GM23338 (cell line): ENCODE measurements around the gene SLC1A4.

Experiments used
- CREB1 ChIP-seq: fragments of 250-450 bp; sonication (Bioruptor Pico); IDR thresholded peaks from 2 replicates; pipeline ENCODE4 v1.5.0; 2020; ENCODE audit warnings: low read depth, mild to moderate bottlenecking, moderate library complexity
- EZH2 ChIP-seq: fragments of 200-600 bp; sonication (generic); IDR thresholded peaks from one replicate; pipeline ENCODE4 v1.8.0; 2017; ENCODE audit warnings: antibody characterized with exemption, mild to moderate bottlenecking, low read depth; ENCODE audit not compliant: unreplicated experiment
- EZH2phosphoT487 ChIP-seq: fragments of 200-600 bp; sonication (generic); IDR thresholded peaks from one replicate; pipeline ENCODE4 v1.8.1; 2018; ENCODE audit warnings: antibody characterized with exemption; ENCODE audit not compliant: unreplicated experiment
- JUNB ChIP-seq: IDR thresholded peaks from one replicate; pipeline ENCODE4 v1.6.1; 2016; ENCODE audit warnings: antibody characterized with exemption; ENCODE audit not compliant: unreplicated experiment
- POLR2AphosphoS5 ChIP-seq: IDR thresholded peaks from 2 replicates; pipeline ENCODE4 v1.6.1; 2016; ENCODE audit warnings: antibody characterized with exemption, low read depth
- TF ChIP-seq, protein P1 (sequence below), 2 experiments: fragments of 200-600 bp in 1 of 2; sonication (generic) in 1 of 2; conservative IDR thresholded peaks; 2 replicates each; pipeline versions ENCODE4 v1.5.1 to v1.6.1; 2016 to 2017; ENCODE audit warnings: antibody characterized with exemption in 2 of 2, low read depth in 2 of 2, mild to moderate bottlenecking in 2 of 2, moderate library complexity in 1 of 2
- TF ChIP-seq, protein P2 (sequence below): IDR thresholded peaks from 2 replicates; pipeline ENCODE4 v1.6.1; 2016; ENCODE audit warnings: antibody characterized with exemption
- TF ChIP-seq, protein P3 (sequence below): IDR thresholded peaks from one replicate; pipeline ENCODE4 v1.6.1; 2018; ENCODE audit warnings: antibody characterized with exemption; ENCODE audit not compliant: unreplicated experiment

DNA sequence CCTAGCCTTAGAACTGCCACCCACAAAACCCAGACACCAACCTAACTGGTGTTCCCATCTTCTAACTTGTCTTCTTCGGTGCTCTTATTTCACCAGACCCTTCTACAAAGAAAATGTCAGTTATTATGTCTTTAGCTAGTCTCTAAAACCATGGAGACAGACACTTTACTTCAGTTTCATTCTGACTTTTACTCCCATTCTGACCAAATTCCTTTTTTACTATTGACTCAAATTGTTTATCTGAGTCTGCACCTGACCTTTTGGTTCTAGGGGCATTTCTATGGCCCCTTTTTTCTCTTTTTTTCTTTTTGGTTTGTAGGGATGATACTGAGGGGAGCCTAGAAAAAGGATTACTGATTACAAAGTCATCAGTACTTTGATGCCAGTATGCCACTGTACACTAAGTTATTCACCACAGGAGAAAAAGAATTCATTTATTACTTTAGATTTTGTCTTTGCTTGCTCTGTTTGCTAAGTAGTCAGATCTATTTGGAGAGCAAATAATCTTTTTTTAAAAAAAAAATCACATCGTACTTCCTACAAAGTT lies 6.8 kb upstream of the SLC1A4 start:
- TF ChIP-seq, protein P1, sequence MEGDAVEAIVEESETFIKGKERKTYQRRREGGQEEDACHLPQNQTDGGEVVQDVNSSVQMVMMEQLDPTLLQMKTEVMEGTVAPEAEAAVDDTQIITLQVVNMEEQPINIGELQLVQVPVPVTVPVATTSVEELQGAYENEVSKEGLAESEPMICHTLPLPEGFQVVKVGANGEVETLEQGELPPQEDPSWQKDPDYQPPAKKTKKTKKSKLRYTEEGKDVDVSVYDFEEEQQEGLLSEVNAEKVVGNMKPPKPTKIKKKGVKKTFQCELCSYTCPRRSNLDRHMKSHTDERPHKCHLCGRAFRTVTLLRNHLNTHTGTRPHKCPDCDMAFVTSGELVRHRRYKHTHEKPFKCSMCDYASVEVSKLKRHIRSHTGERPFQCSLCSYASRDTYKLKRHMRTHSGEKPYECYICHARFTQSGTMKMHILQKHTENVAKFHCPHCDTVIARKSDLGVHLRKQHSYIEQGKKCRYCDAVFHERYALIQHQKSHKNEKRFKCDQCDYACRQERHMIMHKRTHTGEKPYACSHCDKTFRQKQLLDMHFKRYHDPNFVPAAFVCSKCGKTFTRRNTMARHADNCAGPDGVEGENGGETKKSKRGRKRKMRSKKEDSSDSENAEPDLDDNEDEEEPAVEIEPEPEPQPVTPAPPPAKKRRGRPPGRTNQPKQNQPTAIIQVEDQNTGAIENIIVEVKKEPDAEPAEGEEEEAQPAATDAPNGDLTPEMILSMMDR (conservative IDR thresholded peaks at IDR 0.05; ENCODE audit: low read depth in 2 of 2), result no peak
- TF ChIP-seq JUNB, result no peak
- no peak for TF ChIP-seq EZH2
- no peak for TF ChIP-seq EZH2phosphoT487
- TF ChIP-seq, protein P2, sequence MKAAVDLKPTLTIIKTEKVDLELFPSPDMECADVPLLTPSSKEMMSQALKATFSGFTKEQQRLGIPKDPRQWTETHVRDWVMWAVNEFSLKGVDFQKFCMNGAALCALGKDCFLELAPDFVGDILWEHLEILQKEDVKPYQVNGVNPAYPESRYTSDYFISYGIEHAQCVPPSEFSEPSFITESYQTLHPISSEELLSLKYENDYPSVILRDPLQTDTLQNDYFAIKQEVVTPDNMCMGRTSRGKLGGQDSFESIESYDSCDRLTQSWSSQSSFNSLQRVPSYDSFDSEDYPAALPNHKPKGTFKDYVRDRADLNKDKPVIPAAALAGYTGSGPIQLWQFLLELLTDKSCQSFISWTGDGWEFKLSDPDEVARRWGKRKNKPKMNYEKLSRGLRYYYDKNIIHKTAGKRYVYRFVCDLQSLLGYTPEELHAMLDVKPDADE, result no peak
- TF ChIP-seq POLR2AphosphoS5, result no peak
- TF ChIP-seq, protein P3, sequence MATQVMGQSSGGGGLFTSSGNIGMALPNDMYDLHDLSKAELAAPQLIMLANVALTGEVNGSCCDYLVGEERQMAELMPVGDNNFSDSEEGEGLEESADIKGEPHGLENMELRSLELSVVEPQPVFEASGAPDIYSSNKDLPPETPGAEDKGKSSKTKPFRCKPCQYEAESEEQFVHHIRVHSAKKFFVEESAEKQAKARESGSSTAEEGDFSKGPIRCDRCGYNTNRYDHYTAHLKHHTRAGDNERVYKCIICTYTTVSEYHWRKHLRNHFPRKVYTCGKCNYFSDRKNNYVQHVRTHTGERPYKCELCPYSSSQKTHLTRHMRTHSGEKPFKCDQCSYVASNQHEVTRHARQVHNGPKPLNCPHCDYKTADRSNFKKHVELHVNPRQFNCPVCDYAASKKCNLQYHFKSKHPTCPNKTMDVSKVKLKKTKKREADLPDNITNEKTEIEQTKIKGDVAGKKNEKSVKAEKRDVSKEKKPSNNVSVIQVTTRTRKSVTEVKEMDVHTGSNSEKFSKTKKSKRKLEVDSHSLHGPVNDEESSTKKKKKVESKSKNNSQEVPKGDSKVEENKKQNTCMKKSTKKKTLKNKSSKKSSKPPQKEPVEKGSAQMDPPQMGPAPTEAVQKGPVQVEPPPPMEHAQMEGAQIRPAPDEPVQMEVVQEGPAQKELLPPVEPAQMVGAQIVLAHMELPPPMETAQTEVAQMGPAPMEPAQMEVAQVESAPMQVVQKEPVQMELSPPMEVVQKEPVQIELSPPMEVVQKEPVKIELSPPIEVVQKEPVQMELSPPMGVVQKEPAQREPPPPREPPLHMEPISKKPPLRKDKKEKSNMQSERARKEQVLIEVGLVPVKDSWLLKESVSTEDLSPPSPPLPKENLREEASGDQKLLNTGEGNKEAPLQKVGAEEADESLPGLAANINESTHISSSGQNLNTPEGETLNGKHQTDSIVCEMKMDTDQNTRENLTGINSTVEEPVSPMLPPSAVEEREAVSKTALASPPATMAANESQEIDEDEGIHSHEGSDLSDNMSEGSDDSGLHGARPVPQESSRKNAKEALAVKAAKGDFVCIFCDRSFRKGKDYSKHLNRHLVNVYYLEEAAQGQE, result no peak
- no peak for TF ChIP-seq CREB1 (CRISPR knock-in tag)
